Colon (tissue), 2 donors: Measurements from ENCODE around the gene NOTCH4.

Experiments used
- FAIRE-seq: peaks from 2 replicates; lab custom pipeline; 2012; peaks lifted over from hg19 to GRCh38; lab: Jason Lieb, UNC
- donor health status: control.
- donor health status: control.

The NOTCH4 gene

GRCh38 chr6:32163559-32164258 is 60.2 kb downstream of the NOTCH4 start:
- FAIRE-seq = no peak

GRCh38 chr6:32158052-32158451 is 65.8 kb downstream of the NOTCH4 start:
- FAIRE-seq = no peak

GRCh38 chr6:32156891-32157290 is 67.0 kb downstream of the NOTCH4 start:
- FAIRE-seq = no peak

- no peak for FAIRE-seq
Observed at GRCh38 chr6:32154514-32155161, 69.2 kb downstream of the NOTCH4 start.

- no peak for FAIRE-seq
Observed at GRCh38 chr6:32153564-32154513, 70.0 kb downstream of the NOTCH4 start, which contains the start of gene PPT2. Gene PPT2 (plus strand): TSS chr6:32154141. CDS start chr6:32154595, 454 bp downstream.

GRCh38 chr6:32152769-32153563 is 70.9 kb downstream of the NOTCH4 start:
- no peak for FAIRE-seq

- no peak for FAIRE-seq
Observed at GRCh38 chr6:32151863-32152768, 71.8 kb downstream of the NOTCH4 start, which contains the start of gene PRRT1. Gene PRRT1 (minus strand): TSS chr6:32151939. CDS start chr6:32151827, 112 bp downstream.

GRCh38 chr6:32151181-32151862 is 72.5 kb downstream of the NOTCH4 start:
- FAIRE-seq = no peak

- FAIRE-seq = no peak
Observed at GRCh38 chr6:32149932-32150870, 73.7 kb downstream of the NOTCH4 start.

- no peak for FAIRE-seq
Observed at GRCh38 chr6:32149092-32149755, 74.6 kb downstream of the NOTCH4 start.

GRCh38 chr6:32148289-32149091 is 75.4 kb downstream of the NOTCH4 start:
- no peak for FAIRE-seq

GRCh38 chr6:32147401-32148132 is 76.3 kb downstream of the NOTCH4 start:
- no peak for FAIRE-seq

GRCh38 chr6:32146687-32147086 is 77.2 kb downstream of the NOTCH4 start:
- no peak for FAIRE-seq

- no peak for FAIRE-seq
Observed at GRCh38 chr6:32146287-32146686, 77.6 kb downstream of the NOTCH4 start.
